ENCODE measurements around the gene PRKCH. TPM values are rescaled to one million over a fixed set of nuclear protein-coding genes. Genes with fewer than 3 reads are reported as not detected.

The PRKCH gene
- total and polyA plus RNA-seq, 7 donors: 4.2 to 19.9 (median 10.0) TPM

GRCh38 chr14:61322799-61323290, 1.5 kb downstream of the PRKCH start:
- H3K27ac ChIP-seq: peak overlapping the region in 3 of 4 donors; percentile 8 to 81 (median 55)

GRCh38 chr14:61323970-61324369, 2.6 kb downstream of the PRKCH start:
- no peak for DNase-seq

More at GRCh38 chr14:61322799-61323290, 1.5 kb downstream of the PRKCH start:
- no peak for TF ChIP-seq POLR2AphosphoS5 (IDR thresholded peaks at IDR 0.05)
- TF ChIP-seq, protein P1, sequence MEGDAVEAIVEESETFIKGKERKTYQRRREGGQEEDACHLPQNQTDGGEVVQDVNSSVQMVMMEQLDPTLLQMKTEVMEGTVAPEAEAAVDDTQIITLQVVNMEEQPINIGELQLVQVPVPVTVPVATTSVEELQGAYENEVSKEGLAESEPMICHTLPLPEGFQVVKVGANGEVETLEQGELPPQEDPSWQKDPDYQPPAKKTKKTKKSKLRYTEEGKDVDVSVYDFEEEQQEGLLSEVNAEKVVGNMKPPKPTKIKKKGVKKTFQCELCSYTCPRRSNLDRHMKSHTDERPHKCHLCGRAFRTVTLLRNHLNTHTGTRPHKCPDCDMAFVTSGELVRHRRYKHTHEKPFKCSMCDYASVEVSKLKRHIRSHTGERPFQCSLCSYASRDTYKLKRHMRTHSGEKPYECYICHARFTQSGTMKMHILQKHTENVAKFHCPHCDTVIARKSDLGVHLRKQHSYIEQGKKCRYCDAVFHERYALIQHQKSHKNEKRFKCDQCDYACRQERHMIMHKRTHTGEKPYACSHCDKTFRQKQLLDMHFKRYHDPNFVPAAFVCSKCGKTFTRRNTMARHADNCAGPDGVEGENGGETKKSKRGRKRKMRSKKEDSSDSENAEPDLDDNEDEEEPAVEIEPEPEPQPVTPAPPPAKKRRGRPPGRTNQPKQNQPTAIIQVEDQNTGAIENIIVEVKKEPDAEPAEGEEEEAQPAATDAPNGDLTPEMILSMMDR (IDR thresholded peaks at IDR 0.05): no peak
- no peak for TF ChIP-seq EP300 (IDR thresholded peaks at IDR 0.05)
- TF ChIP-seq POLR2A (IDR thresholded peaks at IDR 0.05): no peak
- H3K36me3 ChIP-seq: no peaks in the 10 kb centered on the region
- H3K9me3 ChIP-seq: no peaks in the 10 kb centered on the region
- H3K4me1 ChIP-seq: peaks cover 0 to 16% (median 11%) of the 10 kb centered on the region in 4 donors
- no peak for DNase-seq
- peaks cover 7 to 43% (median 23%) of the 10 kb centered on the region in 3 donors for H3K27me3 ChIP-seq
- H3K4me3 ChIP-seq: peak overlapping the region; percentile 28 to 54 (median 52)
- intact Hi-C loops (cut with DNase I): no loop called here
- WGBS, 2 donors: 3 to 6% methylated on average over 13 of the region's 13 CpGs

GRCh38 chr14:61325166-61325565, 3.8 kb downstream of the PRKCH start:
- intact Hi-C loops (cut with DNase I): no loop called here
- Histone ChIP-seq H3K36me3 (no peaks in the 10 kb centered on the region), H3K9me3 (no peaks in the 10 kb centered on the region), H3K4me3 (no peak overlapping the region), H3K27ac (peak overlapping the region in 1 of 4 donors; percentile 17), H3K4me1 (peaks cover 0 to 16% (median 11%) of the 10 kb centered on the region in 4 donors), H3K27me3 (peaks cover 7 to 42% (median 23%) of the 10 kb centered on the region in 3 donors)
- no peak for DNase-seq
- TF ChIP-seq EP300 (IDR thresholded peaks at IDR 0.05): no peak
- TF ChIP-seq, protein P1 (IDR thresholded peaks at IDR 0.05): no peak
- TF ChIP-seq POLR2A (IDR thresholded peaks at IDR 0.05): no peak
- TF ChIP-seq POLR2AphosphoS5 (IDR thresholded peaks at IDR 0.05): no peak
- WGBS, 2 donors: 78 to 94% methylated on average over 1 of the region's 1 CpG

More at GRCh38 chr14:61323970-61324369, 2.6 kb downstream of the PRKCH start:
- TF ChIP-seq POLR2AphosphoS5 (IDR thresholded peaks at IDR 0.05) (no peak), EP300 (IDR thresholded peaks at IDR 0.05) (no peak), POLR2A (IDR thresholded peaks at IDR 0.05) (no peak)
- TF ChIP-seq, protein P1 (IDR thresholded peaks at IDR 0.05): no peak
- WGBS, 2 donors: 69 to 79% methylated on average over 6 of the region's 6 CpGs
- H3K4me1 ChIP-seq: peaks cover 0 to 16% (median 11%) of the 10 kb centered on the region in 4 donors
- H3K9me3 ChIP-seq: no peaks in the 10 kb centered on the region
- intact Hi-C loops (cut with DNase I): no loop called here
- no peaks in the 10 kb centered on the region for H3K36me3 ChIP-seq
- peak overlapping the region in 1 of 4 donors; percentile 81 for H3K27ac ChIP-seq
- peaks cover 7 to 43% (median 23%) of the 10 kb centered on the region in 3 donors for H3K27me3 ChIP-seq
- H3K4me3 ChIP-seq: peak overlapping the region in 1 of 4 donors; percentile 2

GRCh38 chr14:61326146-61326545, 4.8 kb downstream of the PRKCH start:
- Histone ChIP-seq H3K4me3 (no peak overlapping the region), H3K36me3 (no peaks in the 10 kb centered on the region), H3K27me3 (peaks cover 7 to 32% (median 16%) of the 10 kb centered on the region in 3 donors), H3K9me3 (no peaks in the 10 kb centered on the region), H3K27ac (peak overlapping the region in 3 of 4 donors; percentile 14 to 55 (median 42)), H3K4me1 (peaks cover 0 to 13% (median 8%) of the 10 kb centered on the region in 4 donors)
- DNase-seq: no peak
- WGBS, 2 donors: 78 to 85% methylated on average over 1 of the region's 1 CpG
- intact Hi-C loops (cut with DNase I): no loop called here
- TF ChIP-seq EP300 (IDR thresholded peaks at IDR 0.05) (no peak), POLR2A (IDR thresholded peaks at IDR 0.05) (no peak), POLR2AphosphoS5 (IDR thresholded peaks at IDR 0.05) (no peak)
- TF ChIP-seq, protein P1 (IDR thresholded peaks at IDR 0.05): no peak

All from sigmoid colon (tissue), 7 donors.